Measurements from ENCODE around the gene UBA7. TPM values are rescaled to one million over a fixed set of nuclear protein-coding genes. Genes with fewer than 3 reads are reported as not detected.

UBA7 gene
- total and polyA plus RNA-seq, 2 of the 13 experiments (the other 11 are each of a cell fraction or from before 2014, with no cell fraction given): 9.5 to 16.5 TPM

- TF ChIP-seq, protein P1, sequence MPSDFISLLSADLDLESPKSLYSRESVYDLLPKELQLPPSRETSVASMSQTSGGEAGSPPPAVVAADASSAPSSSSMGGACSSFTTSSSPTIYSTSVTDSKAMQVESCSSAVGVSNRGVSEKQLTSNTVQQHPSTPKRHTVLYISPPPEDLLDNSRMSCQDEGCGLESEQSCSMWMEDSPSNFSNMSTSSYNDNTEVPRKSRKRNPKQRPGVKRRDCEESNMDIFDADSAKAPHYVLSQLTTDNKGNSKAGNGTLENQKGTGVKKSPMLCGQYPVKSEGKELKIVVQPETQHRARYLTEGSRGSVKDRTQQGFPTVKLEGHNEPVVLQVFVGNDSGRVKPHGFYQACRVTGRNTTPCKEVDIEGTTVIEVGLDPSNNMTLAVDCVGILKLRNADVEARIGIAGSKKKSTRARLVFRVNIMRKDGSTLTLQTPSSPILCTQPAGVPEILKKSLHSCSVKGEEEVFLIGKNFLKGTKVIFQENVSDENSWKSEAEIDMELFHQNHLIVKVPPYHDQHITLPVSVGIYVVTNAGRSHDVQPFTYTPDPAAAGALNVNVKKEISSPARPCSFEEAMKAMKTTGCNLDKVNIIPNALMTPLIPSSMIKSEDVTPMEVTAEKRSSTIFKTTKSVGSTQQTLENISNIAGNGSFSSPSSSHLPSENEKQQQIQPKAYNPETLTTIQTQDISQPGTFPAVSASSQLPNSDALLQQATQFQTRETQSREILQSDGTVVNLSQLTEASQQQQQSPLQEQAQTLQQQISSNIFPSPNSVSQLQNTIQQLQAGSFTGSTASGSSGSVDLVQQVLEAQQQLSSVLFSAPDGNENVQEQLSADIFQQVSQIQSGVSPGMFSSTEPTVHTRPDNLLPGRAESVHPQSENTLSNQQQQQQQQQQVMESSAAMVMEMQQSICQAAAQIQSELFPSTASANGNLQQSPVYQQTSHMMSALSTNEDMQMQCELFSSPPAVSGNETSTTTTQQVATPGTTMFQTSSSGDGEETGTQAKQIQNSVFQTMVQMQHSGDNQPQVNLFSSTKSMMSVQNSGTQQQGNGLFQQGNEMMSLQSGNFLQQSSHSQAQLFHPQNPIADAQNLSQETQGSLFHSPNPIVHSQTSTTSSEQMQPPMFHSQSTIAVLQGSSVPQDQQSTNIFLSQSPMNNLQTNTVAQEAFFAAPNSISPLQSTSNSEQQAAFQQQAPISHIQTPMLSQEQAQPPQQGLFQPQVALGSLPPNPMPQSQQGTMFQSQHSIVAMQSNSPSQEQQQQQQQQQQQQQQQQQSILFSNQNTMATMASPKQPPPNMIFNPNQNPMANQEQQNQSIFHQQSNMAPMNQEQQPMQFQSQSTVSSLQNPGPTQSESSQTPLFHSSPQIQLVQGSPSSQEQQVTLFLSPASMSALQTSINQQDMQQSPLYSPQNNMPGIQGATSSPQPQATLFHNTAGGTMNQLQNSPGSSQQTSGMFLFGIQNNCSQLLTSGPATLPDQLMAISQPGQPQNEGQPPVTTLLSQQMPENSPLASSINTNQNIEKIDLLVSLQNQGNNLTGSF (CRISPR knock-in tag; IDR thresholded peaks at IDR 0.05): no peak
- TF ChIP-seq RARA (CRISPR knock-in tag; IDR thresholded peaks at IDR 0.05) (no peak), SMARCE1 (IDR thresholded peaks at IDR 0.05; ENCODE audit: borderline replicate concordance) (no peak), ERF (CRISPR knock-in tag; IDR thresholded peaks at IDR 0.05) (no peak), EED (CRISPR knock-in tag; IDR thresholded peaks at IDR 0.05) (0 out of 2 replicates have a peak, but pooled peaks have one; percentile 12), KDM5B (CRISPR knock-in tag; IDR thresholded peaks at IDR 0.05; ENCODE audit: borderline replicate concordance) (no peak; the same call in 1 of the 2 replicates), ZNF543 (CRISPR knock-in tag; IDR thresholded peaks at IDR 0.05) (peak; percentile 62; the same call in 1 of the 2 replicates), NR2F1 (CRISPR knock-in tag; IDR thresholded peaks at IDR 0.05) (no peak), ZNF580 (CRISPR knock-in tag; IDR thresholded peaks at IDR 0.05; ENCODE audit: borderline replicate concordance, low read depth) (peak; percentile 8; the same call in 1 of the 2 replicates), GTF3A (CRISPR knock-in tag; conservative IDR thresholded peaks at IDR 0.05) (no peak), ISX (CRISPR knock-in tag; conservative IDR thresholded peaks at IDR 0.05) (no peak), GATAD2A (CRISPR knock-in tag; IDR thresholded peaks at IDR 0.05) (no peak), ZNF775 (CRISPR knock-in tag; IDR thresholded peaks at IDR 0.05; ENCODE audit: borderline replicate concordance) (no peak), HDAC1 (CRISPR knock-in tag; IDR thresholded peaks at IDR 0.05) (0 out of 2 replicates have a peak, but pooled peaks have one; percentile 10), ZSCAN20 (CRISPR knock-in tag; IDR thresholded peaks at IDR 0.05; ENCODE audit: borderline replicate concordance) (no peak), FOXP1 (IDR thresholded peaks at IDR 0.05) (no peak), FOXP1 (CRISPR knock-in tag; IDR thresholded peaks at IDR 0.05) (no peak), MBD4 (IDR thresholded peaks at IDR 0.05; ENCODE audit: borderline replicate concordance, low read length) (no peak), ZNF879 (CRISPR knock-in tag; IDR thresholded peaks at IDR 0.05) (0 out of 2 replicates have a peak, but pooled peaks have one; percentile 0)
- TF ChIP-seq, protein P2, sequence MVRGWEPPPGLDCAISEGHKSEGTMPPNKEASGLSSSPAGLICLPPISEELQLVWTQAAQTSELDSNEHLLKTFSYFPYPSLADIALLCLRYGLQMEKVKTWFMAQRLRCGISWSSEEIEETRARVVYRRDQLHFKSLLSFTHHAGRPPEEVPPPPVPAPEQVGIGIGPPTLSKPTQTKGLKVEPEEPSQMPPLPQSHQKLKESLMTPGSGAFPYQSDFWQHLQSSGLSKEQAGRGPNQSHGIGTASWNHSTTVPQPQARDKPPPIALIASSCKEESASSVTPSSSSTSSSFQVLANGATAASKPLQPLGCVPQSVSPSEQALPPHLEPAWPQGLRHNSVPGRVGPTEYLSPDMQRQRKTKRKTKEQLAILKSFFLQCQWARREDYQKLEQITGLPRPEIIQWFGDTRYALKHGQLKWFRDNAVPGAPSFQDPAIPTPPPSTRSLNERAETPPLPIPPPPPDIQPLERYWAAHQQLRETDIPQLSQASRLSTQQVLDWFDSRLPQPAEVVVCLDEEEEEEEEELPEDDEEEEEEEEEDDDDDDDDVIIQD (CRISPR knock-in tag; IDR thresholded peaks at IDR 0.05; ENCODE audit: low read depth): no peak
- TF ChIP-seq, protein P3, sequence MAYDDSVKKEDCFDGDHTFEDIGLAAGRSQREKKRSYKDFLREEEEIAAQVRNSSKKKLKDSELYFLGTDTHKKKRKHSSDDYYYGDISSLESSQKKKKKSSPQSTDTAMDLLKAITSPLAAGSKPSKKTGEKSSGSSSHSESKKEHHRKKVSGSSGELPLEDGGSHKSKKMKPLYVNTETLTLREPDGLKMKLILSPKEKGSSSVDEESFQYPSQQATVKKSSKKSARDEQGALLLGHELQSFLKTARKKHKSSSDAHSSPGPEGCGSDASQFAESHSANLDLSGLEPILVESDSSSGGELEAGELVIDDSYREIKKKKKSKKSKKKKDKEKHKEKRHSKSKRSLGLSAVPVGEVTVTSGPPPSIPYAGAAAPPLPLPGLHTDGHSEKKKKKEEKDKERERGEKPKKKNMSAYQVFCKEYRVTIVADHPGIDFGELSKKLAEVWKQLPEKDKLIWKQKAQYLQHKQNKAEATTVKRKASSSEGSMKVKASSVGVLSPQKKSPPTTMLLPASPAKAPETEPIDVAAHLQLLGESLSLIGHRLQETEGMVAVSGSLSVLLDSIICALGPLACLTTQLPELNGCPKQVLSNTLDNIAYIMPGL (CRISPR knock-in tag; IDR thresholded peaks at IDR 0.05; ENCODE audit: borderline replicate concordance in 1 of 2, low read depth in 1 of 2): 0 out of 4 replicates have a peak, but pooled peaks of 1 of the 2 experiments have one; percentile 19
These were observed 28.0 kb downstream of the UBA7 start (continued) for GRCh38 chr3:49785565-49786356.

Data from HepG2 (cell line).